T1000 (cell line): Measurements from ENCODE around the gene CENPT.
A peak's percentile ranks its signal among the peaks of the same experiment; 100 is the strongest.

ENCODE experiments used
- DNase-seq: peaks from one replicate; lab custom pipeline; 2025; ENCODE audit warnings: mixed read lengths; lab: John Stamatoyannopoulos, UW

CENPT gene, protein sequence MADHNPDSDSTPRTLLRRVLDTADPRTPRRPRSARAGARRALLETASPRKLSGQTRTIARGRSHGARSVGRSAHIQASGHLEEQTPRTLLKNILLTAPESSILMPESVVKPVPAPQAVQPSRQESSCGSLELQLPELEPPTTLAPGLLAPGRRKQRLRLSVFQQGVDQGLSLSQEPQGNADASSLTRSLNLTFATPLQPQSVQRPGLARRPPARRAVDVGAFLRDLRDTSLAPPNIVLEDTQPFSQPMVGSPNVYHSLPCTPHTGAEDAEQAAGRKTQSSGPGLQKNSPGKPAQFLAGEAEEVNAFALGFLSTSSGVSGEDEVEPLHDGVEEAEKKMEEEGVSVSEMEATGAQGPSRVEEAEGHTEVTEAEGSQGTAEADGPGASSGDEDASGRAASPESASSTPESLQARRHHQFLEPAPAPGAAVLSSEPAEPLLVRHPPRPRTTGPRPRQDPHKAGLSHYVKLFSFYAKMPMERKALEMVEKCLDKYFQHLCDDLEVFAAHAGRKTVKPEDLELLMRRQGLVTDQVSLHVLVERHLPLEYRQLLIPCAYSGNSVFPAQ

GRCh38 chr16:67847064-67847861 lies at the start of gene CENPT:
TSS of gene CENPT (minus strand) at chr16:67847693. CDS start at chr16:67833859, 13,834 bp downstream.
- DNase-seq: peak; percentile 12

GRCh38 chr16:67897231-67897630 lies 49.7 kb upstream of the CENPT start:
- DNase-seq: no peak

DNA sequence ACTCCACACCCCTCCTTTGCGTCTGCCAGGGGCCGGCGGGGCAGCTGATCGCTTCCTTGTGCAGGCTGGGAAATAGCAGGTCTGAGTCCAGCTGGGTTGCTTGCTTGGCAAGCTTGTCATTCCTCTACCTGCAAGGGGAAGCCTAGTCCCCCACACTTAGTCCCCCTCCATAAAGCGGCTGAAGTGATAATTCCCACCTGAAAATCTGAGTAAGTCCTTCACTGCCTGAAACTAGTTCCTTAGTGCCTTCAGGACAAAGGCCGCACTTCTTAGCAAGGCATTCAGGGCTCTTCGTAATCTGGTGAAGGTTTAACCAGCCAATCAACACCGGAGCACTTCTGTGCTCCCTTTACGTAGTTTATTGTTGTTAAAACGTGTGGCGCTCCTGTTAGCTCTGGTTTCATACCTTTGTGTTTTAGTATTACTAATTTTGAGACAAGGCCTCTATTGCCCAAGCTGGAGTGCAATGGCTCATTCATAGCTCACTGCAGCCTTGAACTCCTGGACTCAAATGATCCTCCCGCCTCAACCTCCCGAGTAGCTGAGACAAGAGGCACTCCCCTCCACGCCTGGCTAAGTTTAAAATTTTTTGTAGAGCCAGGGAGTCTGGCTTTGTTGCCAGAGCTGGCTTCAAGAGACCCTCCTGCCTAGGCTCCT lies 46.4 kb upstream of the CENPT start:
- no peak for DNase-seq

GRCh38 chr16:67892899-67893742 lies 45.6 kb upstream of the CENPT start, which contains the start of gene PSKH1:
TSS of gene PSKH1 (plus strand) at chr16:67893254. CDS start at chr16:67908750, 15,496 bp downstream.
- peak; percentile 80 for DNase-seq

- DNase-seq: no peak
These were observed 44.9 kb upstream of the CENPT start for GRCh38 chr16:67892375-67892774.

DNA sequence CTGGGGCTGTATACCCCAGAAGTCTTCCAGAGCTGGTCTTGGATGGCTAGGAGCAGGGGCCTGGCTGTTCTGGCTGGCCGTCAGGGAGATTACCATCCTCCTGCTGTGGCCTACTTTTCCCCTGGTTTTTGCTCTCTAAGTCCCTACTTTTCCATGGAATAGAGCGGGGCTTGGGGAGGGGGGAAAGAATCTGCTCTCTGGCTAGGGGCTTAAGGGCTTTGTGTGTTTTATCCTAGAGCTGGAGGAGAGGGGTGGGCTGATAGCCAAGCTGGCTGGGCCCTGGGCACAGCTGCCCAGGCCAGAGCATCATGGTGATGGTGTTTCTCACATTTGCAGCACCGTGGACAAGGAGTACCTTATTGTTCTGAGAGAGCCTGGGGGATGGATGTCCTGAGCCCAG lies 40.8 kb upstream of the CENPT start:
- no peak for DNase-seq

DNA sequence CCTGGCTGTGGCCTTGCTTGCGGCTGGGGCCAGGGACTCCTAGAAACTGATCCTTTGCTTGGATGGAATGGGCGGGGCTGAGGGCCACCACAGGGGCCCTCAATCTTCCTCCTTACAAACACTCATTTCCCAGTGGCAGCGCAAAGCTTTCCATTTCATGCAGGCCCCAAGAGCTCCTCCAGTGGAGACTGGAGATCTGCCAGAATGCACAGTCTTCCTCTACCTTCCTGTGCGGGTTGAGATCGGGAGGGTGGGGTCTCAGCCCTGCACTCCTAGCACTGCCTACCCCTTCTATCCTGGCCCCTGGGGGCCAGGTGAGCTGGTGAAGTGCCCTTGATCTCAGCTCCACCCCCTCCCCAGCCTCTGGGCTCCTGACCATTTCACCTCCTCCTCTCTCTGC lies 38.9 kb upstream of the CENPT start:
- no peak for DNase-seq

- no peak for DNase-seq
These were observed 38.5 kb upstream of the CENPT start for GRCh38 chr16:67885976-67886375.

- no peak for DNase-seq
These were observed 38.1 kb upstream of the CENPT start for GRCh38 chr16:67885545-67885944.

GRCh38 chr16:67884684-67885083 lies 37.2 kb upstream of the CENPT start, which contains the start of gene NRN1L:
TSS of gene NRN1L (plus strand) at chr16:67884885. CDS start at chr16:67884904, 19 bp downstream.
- peak; percentile 88 for DNase-seq

- no peak for DNase-seq
These were observed 36.4 kb upstream of the CENPT start for GRCh38 chr16:67883872-67884261.

DNA sequence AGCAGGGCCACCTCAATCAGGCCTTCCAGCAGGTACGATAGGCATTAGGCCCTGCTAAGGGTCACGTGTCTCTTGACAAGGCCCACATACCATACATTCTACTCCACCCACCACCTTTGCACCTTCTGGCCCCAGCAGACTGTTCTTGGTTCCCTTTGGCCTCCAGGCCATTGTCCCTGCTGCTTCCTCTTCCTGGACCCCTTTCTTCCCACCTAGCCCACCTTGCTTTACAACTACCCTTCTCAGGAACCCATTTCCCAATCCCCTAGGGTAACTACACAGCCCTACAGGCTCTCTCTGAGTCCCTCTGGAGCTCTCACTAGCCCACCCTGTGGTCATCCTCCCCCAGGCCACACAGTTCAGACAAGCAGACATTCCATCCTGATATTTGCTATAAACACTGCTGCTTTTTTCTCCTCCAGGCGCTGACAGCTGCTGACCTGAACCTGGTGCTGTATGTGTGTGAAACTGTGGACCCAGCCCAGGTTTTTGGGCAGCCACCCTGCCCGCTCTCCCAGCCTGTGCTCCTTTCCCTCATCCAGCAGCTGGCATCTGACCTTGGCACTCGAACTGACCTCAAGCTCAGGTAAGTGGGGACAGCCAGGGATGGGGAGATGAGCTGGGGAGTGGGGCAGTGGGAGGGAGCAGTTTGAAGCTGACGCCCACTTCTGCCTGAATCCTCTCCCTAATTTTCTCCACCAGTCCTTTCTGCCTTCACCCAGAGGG lies 35.8 kb upstream of the CENPT start:
- DNase-seq: no peak

GRCh38 chr16:67882374-67883145 lies 35.1 kb upstream of the CENPT start:
- no peak for DNase-seq

- no peak for DNase-seq
These were observed 34.2 kb upstream of the CENPT start for GRCh38 chr16:67881621-67882161.

DNA sequence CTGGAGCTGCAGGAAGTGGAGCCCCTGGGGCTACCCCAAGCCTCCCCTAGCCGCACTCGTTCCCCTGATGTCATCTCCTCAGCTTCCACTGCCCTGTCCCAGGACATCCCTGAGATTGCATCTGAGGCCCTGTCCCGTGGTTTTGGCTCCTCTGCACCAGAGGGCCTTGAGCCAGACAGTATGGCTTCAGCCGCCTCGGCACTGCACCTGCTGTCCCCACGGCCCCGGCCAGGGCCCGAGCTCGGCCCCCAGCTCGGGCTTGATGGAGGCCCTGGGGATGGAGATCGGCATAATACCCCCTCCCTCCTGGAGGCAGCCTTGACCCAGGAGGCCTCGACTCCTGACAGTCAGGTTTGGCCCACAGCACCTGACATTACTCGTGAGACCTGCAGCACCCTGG lies 33.1 kb upstream of the CENPT start:
- no peak for DNase-seq

- no peak for DNase-seq
These were observed 32.4 kb upstream of the CENPT start for GRCh38 chr16:67879936-67880335.

- DNase-seq: no peak
These were observed 32.0 kb upstream of the CENPT start for GRCh38 chr16:67879462-67879861.

DNA sequence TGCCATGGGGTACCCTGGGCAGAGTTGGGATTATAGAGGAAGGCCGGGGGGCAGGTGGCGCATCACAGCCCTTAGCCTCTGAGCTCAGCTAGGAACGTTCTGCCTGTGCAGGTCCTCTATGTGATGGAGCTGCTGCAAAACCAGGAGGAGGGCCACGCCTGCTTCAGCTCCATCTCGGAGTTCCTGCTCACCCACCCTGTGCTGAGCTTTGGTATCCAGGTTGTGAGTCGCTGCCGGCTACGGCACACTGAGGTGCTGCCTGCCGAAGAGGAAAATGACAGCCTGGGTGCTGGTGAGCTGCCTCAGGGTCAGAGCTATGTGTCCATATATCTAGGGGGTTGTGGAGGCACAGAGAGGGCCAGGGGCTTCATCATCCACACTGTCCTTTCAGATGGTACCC lies 31.4 kb upstream of the CENPT start:
- DNase-seq: no peak

DNA sequence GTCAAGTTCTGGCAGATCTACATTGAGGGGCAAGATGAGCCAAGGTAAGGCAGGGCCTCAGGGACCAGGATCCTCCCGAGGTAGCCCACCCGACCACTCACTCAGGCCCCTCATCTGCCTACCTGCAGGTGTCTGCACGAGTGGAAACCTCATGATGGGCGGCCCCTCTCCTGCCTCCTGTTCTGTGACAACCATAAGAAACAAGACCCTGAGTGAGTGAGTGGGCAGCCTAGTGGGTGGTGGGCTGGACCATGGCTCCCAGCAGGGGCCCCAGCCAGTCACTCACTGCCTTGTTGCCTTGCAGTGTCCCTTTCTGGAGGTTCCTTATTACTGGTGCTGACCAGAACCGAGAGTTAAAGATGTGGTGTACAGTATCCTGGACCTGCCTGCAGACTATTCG lies 30.7 kb upstream of the CENPT start:
- DNase-seq: no peak
